ENCODE measurements around the gene PRELID3B.

Gene PRELID3B

GRCh38 chr20:59004493-59004762 is 38.2 kb downstream of the PRELID3B start:
- H3K9me3 Mint-ChIP-seq, result no peaks in the 10 kb centered on the region
- DNase-seq, result peak; percentile 62
- H3K4me1 Mint-ChIP-seq (ENCODE audit: low read depth), result peaks cover 36% of the 10 kb centered on the region
- peak overlapping the region; percentile 77 for H3K4me3 Mint-ChIP-seq
- no peaks in the 10 kb centered on the region for H3K27me3 Mint-ChIP-seq
- H3K36me3 Mint-ChIP-seq (ENCODE audit: low read depth), result peaks cover 25% of the 10 kb centered on the region
- peak overlapping the region; percentile 84 for H3K27ac Mint-ChIP-seq

GRCh38 chr20:59003836-59004492 is 38.6 kb downstream of the PRELID3B start:
- peaks cover 28% of the 10 kb centered on the region for H3K36me3 Mint-ChIP-seq (ENCODE audit: low read depth)
- H3K27ac Mint-ChIP-seq, result peak overlapping the region; percentile 84
- no peak for DNase-seq
- H3K27me3 Mint-ChIP-seq, result no peaks in the 10 kb centered on the region
- H3K9me3 Mint-ChIP-seq, result no peaks in the 10 kb centered on the region
- peaks cover 36% of the 10 kb centered on the region for H3K4me1 Mint-ChIP-seq (ENCODE audit: low read depth)
- H3K4me3 Mint-ChIP-seq, result peak overlapping the region; percentile 77

GRCh38 chr20:59002874-59003399 is 39.6 kb downstream of the PRELID3B start:
- H3K4me3 Mint-ChIP-seq, result no peak overlapping the region
- peaks cover 36% of the 10 kb centered on the region for H3K4me1 Mint-ChIP-seq (ENCODE audit: low read depth)
- H3K27me3 Mint-ChIP-seq, result no peaks in the 10 kb centered on the region
- no peaks in the 10 kb centered on the region for H3K9me3 Mint-ChIP-seq
- DNase-seq, result no peak
- H3K36me3 Mint-ChIP-seq (ENCODE audit: low read depth), result peaks cover 34% of the 10 kb centered on the region
- H3K27ac Mint-ChIP-seq, result peak overlapping the region; percentile 20

GRCh38 chr20:59002388-59002787 is 40.2 kb downstream of the PRELID3B start:
- H3K4me1 Mint-ChIP-seq (ENCODE audit: low read depth), result peaks cover 33% of the 10 kb centered on the region
- no peak for DNase-seq
- H3K27ac Mint-ChIP-seq, result no peak overlapping the region
- H3K9me3 Mint-ChIP-seq, result no peaks in the 10 kb centered on the region
- peaks cover 39% of the 10 kb centered on the region for H3K36me3 Mint-ChIP-seq (ENCODE audit: low read depth)
- H3K27me3 Mint-ChIP-seq, result no peaks in the 10 kb centered on the region
- no peak overlapping the region for H3K4me3 Mint-ChIP-seq

GRCh38 chr20:59001449-59002171 is 41.0 kb downstream of the PRELID3B start:
- Mint-ChIP-seq H3K27me3 (no peaks in the 10 kb centered on the region), H3K4me1 (ENCODE audit: low read depth) (peaks cover 33% of the 10 kb centered on the region), H3K4me3 (no peak overlapping the region), H3K27ac (no peak overlapping the region), H3K9me3 (no peaks in the 10 kb centered on the region), H3K36me3 (ENCODE audit: low read depth) (peaks cover 47% of the 10 kb centered on the region)
- DNase-seq, result no peak

GRCh38 chr20:59001068-59001448 is 41.5 kb downstream of the PRELID3B start:
- no peaks in the 10 kb centered on the region for H3K9me3 Mint-ChIP-seq
- peaks cover 50% of the 10 kb centered on the region for H3K36me3 Mint-ChIP-seq (ENCODE audit: low read depth)

GRCh38 chr20:59000326-59000725 is 42.3 kb downstream of the PRELID3B start:
- Mint-ChIP-seq H3K27me3 (no peaks in the 10 kb centered on the region), H3K9me3 (no peaks in the 10 kb centered on the region), H3K4me3 (no peak overlapping the region), H3K36me3 (ENCODE audit: low read depth) (peaks cover 57% of the 10 kb centered on the region), H3K4me1 (ENCODE audit: low read depth) (peaks cover 23% of the 10 kb centered on the region), H3K27ac (no peak overlapping the region)
- DNase-seq, result no peak

More at GRCh38 chr20:59001068-59001448, 41.5 kb downstream of the PRELID3B start:
- H3K27ac Mint-ChIP-seq, result no peak overlapping the region
- H3K4me1 Mint-ChIP-seq (ENCODE audit: low read depth), result peaks cover 30% of the 10 kb centered on the region
- H3K4me3 Mint-ChIP-seq, result no peak overlapping the region
- H3K27me3 Mint-ChIP-seq, result no peaks in the 10 kb centered on the region
- DNase-seq, result no peak

- no peaks in the 10 kb centered on the region for H3K9me3 Mint-ChIP-seq
- no peak overlapping the region for H3K27ac Mint-ChIP-seq
- peaks cover 69% of the 10 kb centered on the region for H3K36me3 Mint-ChIP-seq (ENCODE audit: low read depth)
- H3K4me1 Mint-ChIP-seq (ENCODE audit: low read depth), result peaks cover 6% of the 10 kb centered on the region
- no peak for DNase-seq
- no peak overlapping the region for H3K4me3 Mint-ChIP-seq
- no peaks in the 10 kb centered on the region for H3K27me3 Mint-ChIP-seq
Measured at GRCh38 chr20:58998656-58999055, 43.9 kb downstream of the PRELID3B start.

GRCh38 chr20:58997141-58997770 is 45.3 kb downstream of the PRELID3B start:
- H3K27me3 Mint-ChIP-seq, result no peaks in the 10 kb centered on the region
- H3K36me3 Mint-ChIP-seq (ENCODE audit: low read depth), result peaks cover 78% of the 10 kb centered on the region

GRCh38 chr20:58996226-58996611 is 46.4 kb downstream of the PRELID3B start:
- no peak for DNase-seq
- Mint-ChIP-seq H3K9me3 (no peaks in the 10 kb centered on the region), H3K4me1 (ENCODE audit: low read depth) (peaks cover 2% of the 10 kb centered on the region), H3K4me3 (no peak overlapping the region), H3K36me3 (ENCODE audit: low read depth) (peaks cover 84% of the 10 kb centered on the region), H3K27ac (peak overlapping the region; percentile 79), H3K27me3 (no peaks in the 10 kb centered on the region)

More at GRCh38 chr20:58997141-58997770, 45.3 kb downstream of the PRELID3B start:
- peak overlapping the region; percentile 49 for H3K27ac Mint-ChIP-seq
- DNase-seq, result no peak
- no peaks in the 10 kb centered on the region for H3K4me1 Mint-ChIP-seq (ENCODE audit: low read depth)
- H3K4me3 Mint-ChIP-seq, result no peak overlapping the region
- H3K9me3 Mint-ChIP-seq, result no peaks in the 10 kb centered on the region

- Mint-ChIP-seq H3K4me1 (ENCODE audit: low read depth) (peaks cover 2% of the 10 kb centered on the region), H3K27ac (peak overlapping the region; percentile 79), H3K27me3 (no peaks in the 10 kb centered on the region), H3K4me3 (no peak overlapping the region), H3K36me3 (ENCODE audit: low read depth) (peaks cover 86% of the 10 kb centered on the region), H3K9me3 (no peaks in the 10 kb centered on the region)
- no peak for DNase-seq
Measured at GRCh38 chr20:58995461-58996225, 46.9 kb downstream of the PRELID3B start.

- Mint-ChIP-seq H3K9me3 (no peaks in the 10 kb centered on the region), H3K36me3 (ENCODE audit: low read depth) (peaks cover 91% of the 10 kb centered on the region), H3K4me1 (ENCODE audit: low read depth) (peaks cover 2% of the 10 kb centered on the region), H3K4me3 (no peak overlapping the region), H3K27ac (peak overlapping the region; percentile 61), H3K27me3 (no peaks in the 10 kb centered on the region)
- DNase-seq, result no peak
Measured at GRCh38 chr20:58994390-58995159, 48.0 kb downstream of the PRELID3B start.

- H3K9me3 Mint-ChIP-seq, result no peaks in the 10 kb centered on the region
- no peak overlapping the region for H3K4me3 Mint-ChIP-seq
- H3K36me3 Mint-ChIP-seq (ENCODE audit: low read depth), result peaks cover 95% of the 10 kb centered on the region
- H3K27me3 Mint-ChIP-seq, result no peaks in the 10 kb centered on the region
- H3K4me1 Mint-ChIP-seq (ENCODE audit: low read depth), result peaks cover 2% of the 10 kb centered on the region
- peak overlapping the region; percentile 37 for H3K27ac Mint-ChIP-seq
- DNase-seq, result no peak
Measured at GRCh38 chr20:58993332-58994248, 49.0 kb downstream of the PRELID3B start.
